GM18505 (cell line): ENCODE measurements around the gene TK2.

Experiments used
- ATAC-seq: cut with Tn5 transposase; IDR thresholded peaks from one replicate; pipeline ENCODE4 v1.9.1; 2021; ENCODE audit not compliant: unreplicated experiment
- POLR2A ChIP-seq: IDR thresholded peaks from 4 replicates; pipeline ENCODE4 v1.6.1; 2011; ENCODE audit warnings: borderline replicate concordance; ENCODE audit not compliant: insufficient read depth, insufficient read length; ENCODE audit errors: extremely low read depth

The TK2 gene

GRCh38 chr16:66563574-66564334 is 13.8 kb upstream of the TK2 start:
- ATAC-seq = no peak
- TF ChIP-seq POLR2A = no peak

DNA sequence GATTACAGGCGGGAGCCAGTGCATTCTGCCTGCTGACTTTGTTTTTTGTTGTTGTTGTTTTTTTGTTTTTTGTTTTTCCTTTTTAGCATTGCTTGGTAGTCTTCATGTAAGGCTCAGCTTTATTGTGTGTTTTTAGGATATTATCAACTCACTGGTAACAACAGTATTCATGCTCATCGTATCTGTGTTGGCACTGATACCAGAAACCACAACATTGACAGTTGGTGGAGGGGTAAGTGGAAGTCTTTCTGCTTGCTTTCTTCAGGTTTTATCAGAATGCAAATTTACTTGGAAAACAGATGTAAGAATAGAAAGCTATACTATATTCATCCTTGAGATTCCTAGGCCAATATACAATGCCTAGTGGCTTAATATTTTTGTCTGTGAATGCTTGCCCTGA is 13.1 kb upstream of the TK2 start:
- no peak for TF ChIP-seq POLR2A
- ATAC-seq = no peak

DNA sequence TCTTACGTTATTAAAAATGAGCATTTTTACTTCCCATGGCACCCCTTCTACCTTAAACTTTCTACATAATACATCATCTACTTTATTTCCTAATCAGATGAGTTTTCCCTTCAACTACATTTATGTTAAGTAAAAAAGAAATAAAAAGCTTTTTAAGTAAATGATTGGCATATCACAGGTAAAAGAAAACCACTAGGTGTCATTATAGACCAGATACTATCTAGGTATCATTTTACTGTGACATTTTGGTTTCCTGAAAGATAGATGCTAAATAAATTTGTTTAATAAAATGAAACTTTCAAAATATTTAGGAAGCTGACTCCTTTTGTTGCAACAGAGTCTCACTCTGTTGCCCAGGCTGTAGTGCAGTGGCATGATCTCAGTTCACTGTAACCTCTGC is 12.5 kb upstream of the TK2 start:
- TF ChIP-seq POLR2A = no peak
- no peak for ATAC-seq

DNA sequence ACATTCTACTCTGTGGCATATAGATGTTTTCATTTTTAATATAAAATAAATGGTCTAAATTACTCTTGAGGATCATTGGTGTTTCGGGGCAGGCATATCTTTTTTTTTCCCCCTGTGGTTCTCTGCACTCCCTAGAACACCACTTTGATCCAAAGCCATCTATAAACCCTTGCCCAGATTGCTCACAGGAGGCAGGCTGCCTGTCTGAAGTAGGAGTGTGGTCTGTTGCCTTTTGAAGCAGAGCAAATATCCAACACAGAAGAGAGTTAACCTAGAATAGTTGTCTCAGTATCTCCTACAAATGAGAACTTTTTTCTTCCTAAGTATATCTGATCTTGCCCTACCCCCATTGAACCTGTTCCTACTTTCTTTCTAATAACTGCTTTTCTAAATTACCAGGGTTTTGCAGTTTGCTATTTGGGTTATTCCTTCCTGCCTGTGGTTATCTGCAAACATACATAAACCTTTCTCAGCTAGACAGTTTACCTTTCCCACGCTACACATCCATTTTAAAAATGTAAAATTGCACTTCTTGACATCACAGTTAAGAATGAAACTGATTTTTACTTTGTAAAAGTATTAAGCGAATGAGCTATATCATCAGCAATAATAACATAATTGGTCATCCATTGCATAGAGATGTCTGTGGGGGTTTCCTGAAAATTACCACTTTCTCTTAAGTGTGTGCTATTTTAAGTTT is 11.6 kb upstream of the TK2 start:
- ATAC-seq = no peak
- TF ChIP-seq POLR2A = no peak

DNA sequence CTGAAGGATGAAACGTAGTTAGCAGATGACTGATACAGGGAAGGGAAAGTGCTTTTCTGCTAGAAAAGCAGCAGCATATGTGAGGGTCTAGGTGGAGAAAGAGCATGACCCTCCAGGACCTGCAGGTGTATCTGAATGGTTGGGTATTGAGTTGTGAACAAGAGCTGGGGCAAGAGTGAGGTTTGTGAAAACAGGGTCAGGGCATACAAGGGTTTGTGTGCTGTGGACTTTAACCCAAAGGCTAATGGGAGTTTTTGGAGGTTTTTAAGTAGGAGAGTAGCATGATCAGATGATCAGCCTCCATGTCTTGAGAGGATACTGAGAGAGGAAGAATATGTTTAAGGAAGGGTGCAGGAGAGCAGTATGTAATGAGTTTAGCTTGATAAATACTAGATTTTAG is 10.2 kb upstream of the TK2 start:
- no peak for TF ChIP-seq POLR2A
- no peak for ATAC-seq

- no peak for TF ChIP-seq POLR2A
- ATAC-seq = no peak
These were observed 4.6 kb upstream of the TK2 start for GRCh38 chr16:66554495-66554894.

DNA sequence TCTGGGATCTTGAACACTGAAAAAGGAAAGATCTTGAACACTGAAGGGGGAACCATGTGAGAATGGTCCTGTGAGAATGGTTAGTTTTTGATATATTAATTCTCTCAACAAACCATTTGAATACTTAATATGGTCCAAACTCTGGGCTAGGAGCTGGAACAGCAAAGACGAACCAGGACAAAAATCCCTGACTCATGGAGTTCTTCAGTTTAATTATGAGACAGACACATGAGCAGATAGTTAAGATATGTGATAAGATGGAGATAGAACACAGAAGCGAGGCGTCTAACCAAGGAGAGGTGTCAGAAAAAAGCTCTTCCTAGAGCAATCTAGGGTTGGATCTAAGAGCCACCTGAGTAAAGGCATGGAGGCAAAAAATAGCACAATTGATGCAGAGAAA is 4.1 kb upstream of the TK2 start:
- ATAC-seq = no peak
- no peak for TF ChIP-seq POLR2A

- no peak for ATAC-seq
These were observed 3.3 kb upstream of the TK2 start for GRCh38 chr16:66553223-66553622.

DNA sequence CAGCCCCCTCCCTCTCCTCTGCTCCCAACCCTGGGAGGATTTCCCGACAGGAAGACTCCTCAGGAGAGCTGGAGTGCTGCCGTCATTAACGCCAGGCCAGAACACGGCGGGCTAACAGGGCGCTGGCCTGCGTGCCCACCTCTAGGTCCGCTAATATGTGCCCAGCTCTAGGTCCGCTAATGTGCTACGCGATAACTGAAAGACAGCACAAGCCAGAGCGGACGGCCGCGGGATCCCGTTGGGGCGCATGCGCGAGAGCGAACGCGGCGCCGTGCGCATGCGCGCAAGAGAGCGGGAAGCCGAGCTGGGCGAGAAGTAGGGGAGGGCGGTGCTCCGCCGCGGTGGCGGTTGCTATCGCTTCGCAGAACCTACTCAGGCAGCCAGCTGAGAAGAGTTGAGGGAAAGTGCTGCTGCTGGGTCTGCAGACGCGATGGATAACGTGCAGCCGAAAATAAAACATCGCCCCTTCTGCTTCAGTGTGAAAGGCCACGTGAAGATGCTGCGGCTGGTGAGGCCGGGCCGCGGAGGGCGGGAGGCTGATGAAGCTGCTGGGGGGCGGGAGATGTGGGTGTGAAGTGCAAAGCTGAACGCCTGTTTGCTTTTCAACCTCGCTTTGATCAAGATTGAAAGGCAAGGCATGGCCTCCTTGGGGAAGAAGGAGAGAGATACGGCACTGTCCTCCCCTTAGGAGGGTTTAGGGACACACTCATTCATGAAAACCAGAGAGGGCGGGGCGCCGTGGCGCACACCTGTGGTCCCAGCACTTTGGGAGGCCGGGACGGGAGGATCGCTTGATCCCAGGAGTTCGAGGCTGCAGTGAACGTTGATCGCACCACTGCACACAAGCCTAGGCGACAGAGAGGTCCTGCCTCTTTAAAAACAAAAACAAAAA is 2.6 kb upstream of the TK2 start, which contains the start of gene CKLF:
Gene CKLF, plus strand, starts transcription at position 291 of the 892 bp plus-strand sequence. Its CDS starts 140 bp downstream, at position 431.
- TF ChIP-seq POLR2A = peak; percentile 91

More at GRCh38 chr16:66553223-66553622, 3.3 kb upstream of the TK2 start:
- no peak for TF ChIP-seq POLR2A

DNA sequence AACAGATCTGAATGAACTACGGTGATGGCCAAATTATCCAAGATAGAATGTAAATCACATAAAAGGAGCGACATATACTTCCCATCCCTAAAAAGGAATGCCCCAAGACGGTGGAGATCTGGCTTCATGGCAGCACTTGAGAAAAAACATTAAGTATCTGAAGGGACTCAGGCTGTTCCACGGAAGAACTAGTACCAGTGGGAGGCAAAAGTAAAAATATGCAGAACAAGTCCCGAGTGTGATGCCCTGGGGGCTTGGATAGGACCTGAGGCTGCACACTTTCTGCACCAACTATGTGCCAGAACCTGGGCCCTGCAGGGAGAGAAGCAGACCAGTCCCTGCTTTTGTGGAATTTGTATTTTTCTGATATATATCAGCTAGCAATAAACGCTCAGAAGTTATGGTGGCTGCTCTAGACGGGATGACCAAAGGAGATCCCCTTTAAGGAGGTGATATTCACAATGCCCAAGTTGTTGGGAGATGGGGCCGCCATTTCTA is 1.9 kb upstream of the TK2 start:
- no peak for ATAC-seq
- TF ChIP-seq POLR2A = no peak

More for the DNA sequence above, 2.6 kb upstream of the TK2 start, which contains the start of gene CKLF:
- peak; percentile 67 for ATAC-seq

DNA sequence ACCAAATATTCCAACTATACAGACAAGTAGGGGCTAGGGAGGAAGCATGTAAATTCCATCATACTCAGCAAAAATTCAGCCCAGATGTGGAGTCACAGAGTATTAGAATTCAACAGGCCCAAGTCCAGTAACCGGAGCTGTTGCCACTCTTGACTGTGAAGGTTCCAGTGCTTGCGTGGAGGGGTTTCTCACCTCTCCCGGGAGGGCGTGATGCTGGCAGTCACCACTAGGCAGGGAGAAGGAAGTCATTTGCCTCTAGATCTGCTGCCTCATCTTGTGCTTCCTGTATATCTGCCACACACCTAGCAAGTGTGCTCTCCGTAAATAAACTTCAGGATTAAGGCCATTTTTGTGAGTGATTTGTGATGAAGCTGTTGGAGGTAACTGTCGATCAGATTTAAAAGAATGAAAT is 1.4 kb upstream of the TK2 start:
- no peak for ATAC-seq

DNA sequence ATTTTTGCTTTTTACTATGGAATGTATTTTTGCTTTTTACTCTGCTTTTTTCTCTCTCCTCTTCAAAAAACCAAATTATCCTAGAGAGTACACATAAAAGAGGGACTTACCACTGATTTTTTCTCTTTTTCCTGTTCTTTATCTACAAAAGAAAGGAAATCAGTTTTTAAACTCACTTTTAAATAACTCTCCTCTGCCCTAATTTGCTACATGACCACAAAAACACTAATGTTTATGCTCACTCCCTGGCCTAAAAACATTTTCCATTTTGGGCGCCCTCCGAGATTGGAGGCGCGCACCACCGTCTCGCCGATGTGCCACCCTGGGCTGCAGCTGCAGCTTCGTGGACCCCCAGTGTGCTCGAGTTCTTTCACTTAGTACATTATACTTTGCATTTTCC is 1.1 kb downstream of the TK2 start:
- TF ChIP-seq POLR2A = no peak
- ATAC-seq = no peak

More for the DNA sequence above, 1.4 kb upstream of the TK2 start:
- peak; percentile 45 for TF ChIP-seq POLR2A

DNA sequence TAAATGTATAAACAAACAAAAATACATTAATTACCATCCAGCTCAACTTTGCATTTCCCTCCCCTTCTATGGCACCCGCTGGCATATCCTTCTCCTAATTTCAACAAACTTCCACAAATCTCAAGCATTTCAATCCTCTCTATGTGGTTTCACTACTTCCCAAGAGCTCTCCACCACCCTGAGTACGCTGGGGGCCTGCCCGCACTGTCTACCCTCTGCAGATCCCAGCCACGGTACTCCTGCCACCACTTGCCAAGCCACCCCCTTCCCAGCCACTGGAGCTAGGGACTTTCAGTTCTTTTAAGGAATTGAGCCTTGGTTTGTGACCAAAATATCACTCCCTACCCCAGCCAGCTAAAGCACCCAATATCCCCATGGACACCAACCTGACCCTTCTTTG is 1.9 kb downstream of the TK2 start:
- TF ChIP-seq POLR2A = no peak

GRCh38 chr16:66547101-66547989 is 2.6 kb downstream of the TK2 start:
- TF ChIP-seq POLR2A = no peak
- ATAC-seq = no peak

More for the DNA sequence above, 1.9 kb downstream of the TK2 start:
- ATAC-seq = no peak
